Measurements from ENCODE around the gene INTS11.
A peak's percentile ranks its signal among the peaks of the same experiment; 100 is the strongest.

The INTS11 gene

DNA sequence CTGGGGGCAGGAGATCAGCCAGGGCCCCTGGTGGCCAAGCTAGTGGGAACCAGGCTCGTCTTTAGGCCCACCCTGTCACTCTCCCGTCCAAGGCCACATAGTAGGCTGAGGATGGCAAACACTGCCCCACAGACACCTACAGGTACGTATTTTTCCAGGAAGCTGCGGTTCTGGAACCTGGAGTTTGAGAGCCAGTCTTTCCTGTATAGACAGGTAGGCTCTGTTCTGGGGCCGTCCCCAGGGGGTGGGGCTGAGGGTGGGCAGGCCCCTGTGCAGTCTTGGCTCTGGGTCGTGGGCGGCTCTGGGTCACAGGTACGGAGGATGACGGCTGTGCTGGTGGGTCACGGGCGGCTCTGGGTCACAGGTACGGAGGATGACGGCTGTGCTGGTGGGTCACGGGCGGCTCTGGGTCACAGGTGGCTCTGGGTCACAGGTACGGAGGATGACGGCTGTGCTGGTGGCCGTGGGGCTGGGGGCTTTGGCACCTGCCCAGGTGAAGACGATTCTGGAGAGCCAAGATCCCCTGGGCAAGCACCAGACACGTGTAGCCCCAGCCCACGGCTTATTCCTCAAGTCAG lies 13.9 kb downstream of the INTS11 start:
- DNase-seq = no peak

DNA sequence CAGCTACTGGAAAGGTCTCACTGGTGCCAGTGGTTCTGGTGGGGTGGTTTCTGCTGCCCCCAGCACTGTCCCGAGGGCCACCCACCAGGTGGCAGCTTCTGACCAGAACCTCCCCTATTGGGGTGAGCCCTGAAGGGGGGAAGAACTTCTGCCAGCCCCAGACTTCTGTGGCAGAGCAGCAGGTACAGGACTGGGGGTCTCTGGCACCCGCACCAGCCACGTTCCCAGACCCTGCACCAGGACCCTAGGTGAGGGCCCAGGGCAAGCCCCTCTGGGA lies 14.4 kb downstream of the INTS11 start:
- no peak for DNase-seq

DNA sequence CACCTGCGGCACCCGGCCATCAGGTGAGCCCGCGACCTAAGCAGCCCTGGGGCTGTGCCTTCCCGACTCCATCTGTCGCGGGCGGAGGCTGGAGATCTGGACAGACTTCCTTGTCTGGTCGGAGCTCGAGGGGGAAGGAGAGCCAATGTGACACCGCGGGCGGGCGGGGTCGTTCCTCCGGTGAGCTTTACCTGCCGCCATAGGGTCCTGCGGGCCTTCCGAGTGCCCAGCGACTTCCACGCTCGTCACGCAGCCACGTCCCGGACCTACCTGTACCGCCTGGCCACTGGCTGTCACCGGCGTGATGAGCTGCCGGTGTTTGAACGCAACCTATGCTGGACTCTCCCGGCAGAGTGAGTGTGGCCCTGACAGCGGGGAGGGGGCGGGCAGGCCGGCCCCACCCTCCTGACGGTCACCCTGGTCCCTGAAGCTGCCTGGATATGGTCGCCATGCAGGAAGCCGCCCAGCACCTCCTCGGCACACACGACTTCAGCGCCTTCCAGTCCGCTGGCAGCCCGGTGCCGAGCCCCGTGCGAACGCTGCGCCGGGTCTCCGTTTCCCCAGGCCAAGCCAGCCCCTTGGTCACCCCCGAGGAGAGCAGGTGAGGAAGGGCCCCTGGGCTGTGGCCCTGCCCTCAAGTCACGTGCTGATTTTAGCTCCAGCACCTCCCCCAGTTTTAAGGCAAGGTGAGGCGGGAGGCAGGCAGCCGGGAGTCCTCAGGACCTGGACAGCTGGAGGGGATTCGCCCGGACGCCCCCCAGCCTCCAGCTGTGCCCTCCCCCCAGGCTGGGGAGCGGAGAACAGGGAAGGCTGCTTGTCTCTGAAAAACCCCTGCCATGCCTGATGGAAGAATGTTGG lies 15.0 kb downstream of the INTS11 start:
- peak; percentile 54 for DNase-seq

DNA sequence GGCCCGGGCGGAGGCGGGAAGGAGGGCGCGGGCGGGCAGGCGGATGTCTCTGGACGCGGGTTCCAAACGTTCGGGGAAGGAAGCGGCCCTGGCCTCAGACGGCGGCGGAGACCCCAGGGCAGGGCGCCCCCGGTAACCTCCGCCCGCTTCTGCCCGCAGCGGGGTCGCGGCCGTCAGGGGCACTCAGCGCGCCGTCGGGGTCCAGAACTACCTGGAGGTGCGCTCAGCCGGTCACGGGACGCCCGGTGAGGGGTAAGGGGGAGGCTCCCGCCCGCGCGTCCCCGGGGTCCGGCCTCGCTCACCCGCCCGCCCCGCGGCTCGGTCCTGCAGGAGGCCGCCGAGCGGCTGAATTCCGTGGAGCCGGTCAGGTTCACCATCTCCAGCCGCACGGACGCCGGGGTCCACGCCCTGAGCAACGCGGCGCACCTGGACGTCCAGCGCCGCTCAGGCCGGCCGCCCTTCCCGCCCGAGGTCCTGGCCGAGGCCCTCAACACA lies 15.7 kb downstream of the INTS11 start:
- no peak for DNase-seq

DNA sequence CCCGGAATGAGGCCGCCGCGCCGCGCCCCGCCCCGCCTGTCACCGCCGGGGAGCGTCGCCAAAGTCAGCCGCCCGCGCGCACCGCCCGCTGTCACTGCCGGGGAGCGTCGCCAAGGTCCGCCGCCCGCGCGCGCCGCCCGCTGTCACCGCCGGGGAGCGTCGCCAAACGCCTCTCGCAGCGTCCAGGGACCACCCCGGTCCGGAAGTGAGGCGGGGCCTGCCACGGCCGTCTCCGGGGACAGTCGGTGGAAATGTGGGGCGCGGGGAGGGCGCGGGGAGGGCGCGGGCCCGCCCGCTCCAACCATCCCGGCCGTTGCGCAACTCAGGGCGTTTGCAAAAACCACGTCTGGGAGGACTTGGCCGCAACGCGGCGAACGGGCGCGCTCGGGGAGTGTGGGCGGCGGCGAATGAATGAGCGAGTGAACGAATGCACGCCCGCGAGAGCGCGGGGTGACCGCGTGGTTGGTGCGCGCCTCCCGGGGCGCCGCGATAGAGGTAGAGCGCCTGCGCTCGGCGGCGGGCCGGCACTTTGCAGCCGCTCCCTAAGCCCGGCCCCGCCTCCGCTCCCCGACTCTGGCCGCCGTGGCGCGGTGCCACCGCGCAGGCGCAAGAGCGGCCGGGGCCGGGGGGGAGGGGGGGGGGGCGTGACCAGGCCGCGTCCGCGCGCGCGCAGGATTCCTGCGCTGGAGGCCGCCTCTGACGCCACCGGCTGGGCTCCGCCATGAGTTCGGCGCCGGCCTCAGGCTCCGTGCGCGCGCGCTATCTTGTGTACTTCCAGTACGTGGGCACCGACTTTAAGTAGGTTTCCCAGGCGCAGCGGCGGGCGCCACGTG lies 16.3 kb downstream of the INTS11 start, which contains the start of the genes ACAP3 and PUSL1:
Gene ACAP3, minus strand, starts transcription at position 8 of the 833 bp plus-strand sequence. CDS start 115 bp downstream, outside the sequence.
Gene PUSL1, plus strand, starts transcription at position 675 of the 833 bp plus-strand sequence. Its CDS starts 47 bp downstream, at position 722.
- peak; percentile 97 for DNase-seq

DNA sequence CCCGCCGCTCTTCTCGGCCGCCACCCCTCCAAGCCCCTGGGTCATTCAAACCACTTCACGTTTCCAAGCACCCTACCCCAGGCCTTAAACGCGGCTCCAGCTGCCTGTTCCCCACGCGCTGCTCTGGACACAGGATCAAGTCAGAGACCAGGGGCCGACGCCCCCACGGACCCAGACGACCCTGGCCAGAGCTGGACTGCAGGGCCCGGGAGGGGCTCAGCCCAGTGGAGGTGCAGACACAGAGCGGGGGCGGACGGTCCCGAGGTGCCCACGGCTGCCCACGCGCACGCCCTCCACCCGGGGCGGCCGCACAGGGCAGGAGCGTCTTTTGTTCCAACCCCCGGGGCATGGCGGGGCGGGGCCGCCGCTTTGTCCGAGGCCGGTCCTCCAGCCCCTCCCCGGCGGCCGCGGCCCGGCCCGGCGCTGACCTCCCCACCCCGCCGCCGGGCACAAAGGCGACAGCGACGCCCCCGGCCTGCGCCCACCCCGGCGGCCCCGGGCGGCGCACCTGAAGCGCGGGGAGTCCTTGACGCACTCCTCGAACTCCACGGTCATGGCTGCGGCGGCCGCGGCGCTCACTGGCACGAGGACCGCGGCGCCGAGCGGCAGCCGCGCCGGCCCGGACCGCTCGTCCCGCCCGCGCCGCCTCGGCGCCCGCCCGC lies 17.1 kb downstream of the INTS11 start:
- no peak for DNase-seq

DNA sequence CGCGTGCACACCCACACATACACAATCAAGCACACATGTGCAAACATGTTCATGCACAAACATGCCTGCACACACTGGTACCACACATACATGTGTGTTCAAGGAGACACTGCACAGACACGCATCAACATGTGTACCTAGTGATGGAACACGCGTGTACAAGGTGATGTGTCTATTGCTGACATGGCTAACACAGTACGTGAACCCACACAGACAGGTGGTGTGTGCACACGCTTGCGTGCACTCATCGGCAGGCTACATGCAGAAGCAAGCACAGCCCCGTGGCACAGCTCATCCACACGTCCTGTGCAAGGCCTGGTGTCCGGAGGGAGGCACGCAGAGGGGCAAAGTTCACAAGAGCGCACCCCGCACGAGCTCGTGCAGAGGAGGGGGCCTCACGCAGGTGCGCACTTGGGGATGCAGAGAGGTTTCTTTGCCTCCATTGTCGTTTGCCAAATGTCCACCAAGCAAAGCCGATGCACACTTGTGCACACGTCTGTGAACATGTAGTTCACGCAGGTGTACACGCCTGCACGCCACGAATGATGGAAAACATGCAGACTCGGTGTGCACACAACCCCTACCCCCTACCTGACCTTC lies 17.7 kb downstream of the INTS11 start:
- peak; percentile 52 for DNase-seq

DNA sequence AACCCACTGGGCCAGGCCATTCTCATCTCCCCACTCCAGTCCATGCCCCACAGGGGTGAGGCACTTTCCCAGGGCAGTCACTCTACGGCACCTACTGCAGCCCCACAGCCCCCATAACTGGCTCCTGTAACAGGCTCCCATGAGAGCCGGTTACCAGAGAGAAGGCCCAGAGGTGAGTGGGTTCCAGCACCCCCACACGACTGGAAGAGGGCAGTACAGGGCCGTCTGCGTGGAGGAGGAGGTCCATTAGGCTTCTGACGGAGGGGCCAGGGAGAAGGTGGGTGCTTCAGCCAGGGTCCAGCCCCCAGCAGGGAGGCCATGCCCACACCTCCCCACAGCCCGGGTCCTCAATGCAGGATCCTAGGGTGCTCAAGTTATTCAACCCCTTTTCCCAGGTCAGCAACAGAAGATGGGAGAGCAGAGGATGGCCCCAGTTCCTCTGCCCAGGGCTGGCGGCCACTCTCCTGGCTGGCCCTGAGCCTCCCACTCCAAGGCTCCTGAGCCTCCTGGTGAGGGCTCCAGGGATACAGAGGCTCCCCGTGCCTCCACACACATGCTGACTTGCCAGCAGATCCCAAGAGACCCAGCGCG lies 18.3 kb downstream of the INTS11 start:
- DNase-seq = peak; percentile 81

DNA sequence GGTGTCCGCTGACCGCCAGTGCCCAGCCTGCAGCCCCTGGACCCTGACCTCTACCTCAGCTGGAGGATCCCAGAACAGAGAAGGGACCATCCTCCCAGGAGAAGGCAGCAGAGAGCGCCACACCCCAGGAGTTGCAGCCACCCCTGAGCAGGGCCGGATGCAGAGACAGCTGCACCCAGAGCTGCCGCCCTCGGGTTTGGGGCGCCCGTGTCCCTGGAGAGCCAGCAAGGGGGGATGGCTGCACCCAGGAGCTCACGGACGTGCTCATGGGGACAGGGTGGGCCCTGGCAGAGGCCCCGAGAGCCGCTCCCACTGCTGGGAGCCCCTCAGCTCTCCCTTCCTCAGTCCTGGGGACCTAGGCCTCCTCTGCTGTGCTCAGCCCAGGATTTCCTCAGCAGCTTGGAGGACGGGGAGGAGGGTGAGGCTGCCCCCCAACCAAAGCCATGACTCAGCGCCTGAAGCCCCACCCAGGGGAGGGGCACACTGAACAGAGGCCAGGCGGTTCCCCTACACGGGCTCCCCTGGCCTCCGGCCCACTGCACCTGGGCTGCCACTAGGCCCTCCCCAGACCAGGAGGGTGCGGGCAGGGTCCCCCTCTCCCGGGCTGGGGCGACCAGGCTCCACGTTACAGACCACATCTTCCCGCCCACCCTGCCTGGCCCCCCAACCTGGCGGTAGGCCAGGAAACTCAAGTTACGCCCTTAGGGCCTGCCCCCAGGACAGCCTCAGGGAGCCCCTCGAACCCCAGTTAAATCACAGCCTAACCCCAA lies 19.0 kb downstream of the INTS11 start:
- DNase-seq = peak; percentile 99

DNA sequence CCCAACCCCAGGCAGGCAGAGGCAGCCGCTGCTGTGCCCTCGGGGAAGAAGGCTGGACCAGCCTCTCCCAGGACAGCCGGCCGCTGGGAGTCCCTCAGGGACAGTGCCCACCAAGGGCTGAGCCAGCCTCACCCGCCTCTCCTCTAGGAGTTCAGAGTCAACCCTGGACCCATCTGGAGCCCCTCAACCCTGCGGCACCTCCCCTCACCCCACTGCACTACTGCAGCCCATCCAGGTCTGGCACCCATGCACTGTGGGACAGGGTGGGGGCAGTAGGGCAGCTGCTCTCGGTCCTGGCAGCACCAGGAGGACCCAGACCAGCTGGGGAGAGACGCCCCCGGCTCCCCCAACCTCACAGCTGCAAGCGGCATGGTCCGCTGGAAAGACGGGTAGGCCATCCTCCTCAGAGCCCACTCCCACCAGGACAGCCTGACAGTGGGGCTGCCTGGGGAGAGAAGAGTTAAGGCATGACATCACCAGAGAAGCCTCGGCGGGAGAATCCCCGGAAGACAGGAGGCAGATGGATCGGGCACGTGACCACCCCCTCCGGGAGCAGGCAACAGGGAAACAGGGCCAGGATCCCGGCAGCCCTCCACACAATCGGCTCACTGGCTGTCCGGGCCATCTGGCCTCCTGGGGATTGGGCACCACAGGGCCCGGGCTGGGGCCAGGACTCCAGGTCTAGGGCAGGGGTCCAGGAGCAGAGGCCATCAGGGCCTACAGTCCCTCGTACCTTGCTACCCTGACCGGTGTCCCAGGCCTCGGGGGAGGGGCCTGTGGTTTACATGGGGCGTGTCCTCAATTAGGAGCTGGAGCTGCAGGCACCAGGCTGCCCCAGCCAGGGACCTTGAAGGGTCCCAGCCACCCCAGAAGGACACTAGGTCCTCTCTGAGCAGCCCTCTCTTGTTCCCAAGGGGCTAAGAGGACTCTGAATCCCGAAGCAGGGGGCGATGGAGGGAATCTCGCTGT lies 19.8 kb downstream of the INTS11 start:
- peak; percentile 76 for DNase-seq

DNA sequence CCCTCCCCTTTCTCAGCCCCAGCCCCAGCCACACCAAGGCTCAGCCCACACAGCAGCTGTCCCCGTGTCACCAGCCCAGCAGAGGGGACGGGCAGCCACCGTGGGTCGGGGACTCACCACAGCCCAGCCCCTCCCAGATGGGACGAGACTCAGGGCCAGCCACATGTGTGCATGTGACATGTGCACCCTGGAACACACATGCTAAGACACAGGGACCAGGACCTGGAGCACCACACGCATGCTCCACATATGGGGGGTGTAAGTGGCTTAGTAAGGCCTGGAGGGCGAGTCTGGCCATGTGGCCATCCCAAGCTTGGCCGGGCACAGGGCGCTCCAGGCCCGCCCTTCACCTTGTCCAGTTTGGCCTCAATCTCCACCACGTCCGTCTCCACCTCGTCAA lies 20.7 kb downstream of the INTS11 start:
- no peak for DNase-seq

DNA sequence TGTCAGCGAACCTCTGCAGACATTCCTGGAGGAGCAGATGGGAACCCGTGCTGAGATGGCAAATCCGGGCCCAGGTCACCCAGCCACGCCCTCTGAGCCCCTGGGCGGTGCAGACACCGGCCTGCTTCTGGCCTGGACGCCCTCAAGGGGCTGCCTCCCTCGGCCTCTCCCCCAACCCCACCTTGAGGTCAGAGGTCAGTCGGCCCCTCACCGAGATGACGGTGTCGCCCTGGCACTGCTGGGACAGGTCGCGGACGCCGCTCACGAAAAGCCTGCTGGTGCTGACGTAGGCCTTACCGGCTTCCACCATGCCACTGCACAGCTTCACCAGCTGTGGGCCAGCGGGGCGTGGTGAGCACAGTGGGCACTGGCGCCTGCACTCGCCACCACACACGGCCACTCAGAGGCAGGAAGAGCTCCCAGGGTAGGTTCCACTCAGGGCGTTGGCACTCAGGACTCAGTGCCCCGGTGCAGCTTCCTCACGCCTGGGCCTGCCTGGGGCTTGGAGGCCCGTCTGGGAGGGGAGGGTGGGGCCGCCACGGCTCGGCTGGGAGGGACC lies 21.4 kb downstream of the INTS11 start:
- no peak for DNase-seq

DNA sequence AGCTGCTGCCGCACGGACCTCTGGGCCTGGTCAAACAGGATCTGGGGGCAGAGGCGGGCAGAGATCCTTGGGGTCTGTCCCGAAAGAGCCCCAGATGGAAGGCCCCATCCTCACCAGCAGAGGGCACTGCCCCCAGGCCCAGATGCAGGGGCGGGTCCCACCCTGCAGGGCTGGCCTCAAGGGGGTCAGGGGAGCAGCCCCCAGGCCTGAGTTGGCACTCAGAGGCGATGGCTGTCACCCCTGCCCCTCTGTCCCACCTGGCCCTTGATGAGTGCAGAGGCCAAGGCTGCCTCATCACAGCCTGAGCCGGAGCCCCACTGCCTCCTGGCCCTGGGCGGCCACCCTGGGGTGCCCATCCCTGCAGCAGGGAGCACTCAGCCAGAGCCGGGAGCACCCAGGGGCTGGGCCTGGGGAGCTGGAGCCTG lies 22.4 kb downstream of the INTS11 start:
- no peak for DNase-seq

DNA sequence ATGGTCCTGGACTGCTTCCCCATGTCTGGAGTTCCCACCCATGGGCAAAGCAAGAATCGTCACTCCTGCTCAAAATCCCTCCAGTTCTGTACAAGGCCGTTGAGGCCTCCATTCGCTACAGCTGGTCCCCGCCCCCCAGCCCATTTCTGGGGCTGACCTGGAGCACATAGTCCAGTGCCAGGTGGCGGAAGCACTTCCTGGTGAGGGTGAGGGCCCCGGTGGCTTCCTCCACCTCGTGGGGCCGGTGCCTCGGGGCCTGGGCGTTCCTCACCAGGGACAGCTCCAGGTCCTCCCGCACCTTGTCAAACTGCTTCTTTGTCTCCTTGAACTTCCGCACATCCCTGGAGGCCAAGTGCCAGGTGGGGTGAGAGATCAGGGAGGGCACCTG lies 24.1 kb downstream of the INTS11 start:
- DNase-seq = no peak

DNA sequence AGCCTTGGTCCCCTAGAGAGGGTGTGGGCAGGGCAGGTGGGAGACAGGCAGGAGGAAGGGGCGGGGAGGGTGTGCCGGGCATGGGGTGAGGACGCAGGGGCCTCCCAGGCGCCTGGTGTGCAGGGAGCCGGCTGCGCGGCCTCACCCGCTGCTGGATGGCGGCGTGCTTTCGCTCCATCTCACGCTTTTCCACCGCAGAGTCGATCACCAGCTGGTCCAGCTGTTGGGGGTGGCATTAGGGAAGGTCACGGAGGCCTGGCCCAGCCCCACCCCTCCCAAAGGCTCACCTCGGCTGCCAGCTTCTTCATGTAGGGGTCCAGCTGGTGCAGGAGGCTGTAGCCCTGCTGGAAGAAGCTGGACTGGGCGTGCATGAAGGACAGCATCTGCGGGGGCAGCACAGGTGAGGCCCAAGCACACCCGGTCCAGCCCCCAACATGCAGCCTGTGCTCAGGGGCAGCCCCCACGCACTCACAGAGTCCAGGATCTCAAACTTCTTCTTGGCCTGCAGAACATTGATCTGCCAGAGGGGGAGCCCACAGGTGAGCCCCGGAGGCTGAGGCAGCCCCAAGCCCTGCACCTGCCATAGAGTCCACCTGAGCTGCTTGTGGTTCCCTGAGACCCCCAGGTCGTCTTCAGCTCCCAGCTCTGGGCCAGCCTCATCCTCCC lies 24.6 kb downstream of the INTS11 start:
- peak; percentile 55 for DNase-seq

DNA sequence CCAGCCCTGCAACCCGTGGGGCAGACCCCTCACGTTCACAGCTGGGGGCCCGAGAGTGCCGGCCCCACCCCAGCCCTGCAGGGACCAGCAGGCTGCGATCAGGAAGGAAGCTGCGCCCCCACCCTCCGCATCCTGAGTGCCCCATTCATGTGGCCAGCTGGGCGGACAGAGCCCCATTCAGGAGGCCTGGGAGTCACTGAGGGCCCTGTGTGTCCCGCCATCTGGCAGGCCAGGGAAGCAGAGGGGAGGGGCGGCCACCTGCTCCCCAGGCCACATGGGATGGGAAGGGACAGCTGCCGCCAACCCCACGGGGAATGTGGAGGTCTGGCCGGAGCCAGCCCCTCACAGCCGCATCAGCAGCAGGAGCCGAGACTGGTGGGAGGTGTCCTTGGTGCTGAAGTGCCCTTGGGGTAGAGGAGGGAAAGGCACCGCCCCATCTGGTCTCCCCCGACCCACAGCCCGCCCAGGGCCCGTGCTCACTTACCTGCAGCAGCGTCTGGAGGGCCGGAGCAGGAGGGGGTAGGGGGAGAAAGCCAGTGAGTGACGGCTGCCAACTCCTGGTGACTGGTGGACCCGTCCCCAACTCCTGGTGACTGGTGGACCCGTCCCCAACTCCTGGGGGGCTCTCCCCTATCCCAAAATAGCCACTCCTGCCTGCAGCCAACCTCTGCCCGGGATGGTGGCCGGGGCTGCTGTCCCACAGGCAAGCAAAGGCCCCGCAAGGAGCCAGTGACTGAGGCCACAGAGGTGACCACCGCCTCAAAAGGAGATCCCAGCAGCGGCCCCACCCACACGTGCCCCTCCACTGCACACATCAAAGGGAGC lies 25.4 kb downstream of the INTS11 start:
- no peak for DNase-seq

DNA sequence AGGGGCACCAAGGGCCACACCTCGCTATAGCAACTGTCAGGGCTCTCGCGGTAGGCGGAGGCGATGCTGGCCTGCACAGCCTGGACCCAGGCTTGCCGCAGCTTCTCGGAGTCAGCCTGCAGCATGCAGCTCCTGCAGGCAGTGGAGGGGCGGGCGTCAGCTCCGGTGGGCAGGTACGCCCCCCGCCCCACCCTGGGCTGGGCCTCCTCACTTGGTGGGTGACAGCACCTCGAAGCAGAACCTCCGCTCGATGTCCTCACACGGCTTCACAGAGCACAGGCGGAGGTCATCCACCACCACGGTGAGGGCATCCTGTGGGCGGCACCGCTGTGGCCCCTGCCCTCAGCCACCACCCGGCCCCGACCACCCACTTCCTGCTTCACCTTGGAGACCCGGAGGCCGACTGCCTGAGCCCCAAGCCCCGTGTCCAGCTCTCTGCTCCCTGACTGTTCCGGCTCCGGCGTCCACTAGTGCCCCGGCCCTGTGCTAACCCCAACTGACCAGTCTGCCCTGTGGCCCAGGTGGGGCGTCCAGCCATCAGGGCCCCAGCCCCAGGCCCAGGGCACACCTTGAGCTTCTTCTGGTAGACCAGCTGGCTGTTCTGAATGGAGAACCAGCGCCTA lies 26.5 kb downstream of the INTS11 start:
- DNase-seq = no peak

Measured in RPMI8226 (cell line).